IPS DF 6.9 (cell line): Measurements from ENCODE around the gene KIF9.

ENCODE experiments used
- DNase-seq: peaks from one replicate; pipeline ENCODE4 v3.0.0-alpha.2; 2013; ENCODE audit warnings: low read depth, low spot score
- H3K27ac ChIP-seq: one replicate; pipeline ENCODE4 v1.5.1; 2013; ENCODE audit warnings: low read length, control low read depth
- H3K27me3 ChIP-seq: 2 replicates; pipeline ENCODE4 v1.6.1; 2013; ENCODE audit warnings: mild to moderate bottlenecking, low read length; ENCODE audit not compliant: control insufficient read depth, insufficient read depth
- H3K36me3 ChIP-seq: 2 replicates; pipeline ENCODE4 v1.6.1; 2013; ENCODE audit warnings: low read length; ENCODE audit not compliant: control insufficient read depth, insufficient read depth
- H3K4me1 ChIP-seq: 2 replicates; pipeline ENCODE4 v1.6.1; 2013; ENCODE audit warnings: low read length; ENCODE audit not compliant: control insufficient read depth, insufficient read depth
- H3K4me3 ChIP-seq: 2 replicates; pipeline ENCODE4 v1.5.1; 2013; ENCODE audit warnings: mild to moderate bottlenecking, low read length
- H3K9me3 ChIP-seq: 2 replicates; pipeline ENCODE4 v1.6.1; 2013; ENCODE audit warnings: low read length, inconsistent platforms; ENCODE audit not compliant: control insufficient read depth, insufficient read depth
- WGBS: extraction: QIAGEN DNeasy Blood & Tissue Kit; methylation state at CpG from one replicate; pipeline ENCODE4 v1.1.7; 2013; ENCODE audit warnings: mixed read lengths, missing lambda C conversion rate; ENCODE audit not compliant: insufficient read length, insufficient coverage; 5-methylcytosine and 5-hydroxymethylcytosine counted together

KIF9 gene

DNA sequence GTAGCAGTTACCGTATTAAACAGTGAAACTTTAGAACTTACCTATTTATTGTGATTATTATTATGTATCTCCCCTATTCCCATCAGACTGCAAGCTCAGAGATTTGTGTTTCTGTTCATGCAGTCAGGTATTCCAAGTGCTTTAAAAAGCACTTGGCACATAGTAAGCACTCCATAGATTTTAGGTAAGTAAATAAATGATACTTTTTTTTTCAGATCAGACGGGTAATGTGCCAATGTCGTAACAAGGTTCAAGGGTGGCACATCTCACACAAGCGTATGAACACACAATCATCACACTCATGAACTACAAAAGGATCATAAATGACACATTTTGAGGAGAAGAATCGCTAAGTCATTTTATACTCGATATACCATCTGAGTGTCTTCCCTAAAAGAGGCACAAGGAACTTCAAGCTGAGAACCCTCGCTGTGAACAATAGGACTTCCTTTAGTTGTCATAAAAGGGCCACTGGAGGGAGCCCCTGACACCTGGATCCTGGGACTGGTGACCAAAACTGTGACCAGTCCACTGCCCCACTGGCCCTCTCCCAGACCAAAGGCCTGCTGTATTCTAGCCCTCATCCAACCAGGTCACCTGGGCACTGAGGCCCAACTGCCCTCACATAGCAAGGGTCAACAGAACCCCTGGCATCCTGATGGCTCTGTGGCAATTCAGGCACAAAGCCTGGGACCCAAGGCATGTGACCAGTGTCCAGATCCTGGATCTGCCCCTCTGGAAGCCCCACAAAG lies 32.1 kb downstream of the KIF9 start:
- no peaks in the 10 kb centered on the region for H3K27me3 ChIP-seq
- no peaks in the 10 kb centered on the region for H3K4me1 ChIP-seq
- no peaks in the 10 kb centered on the region for H3K9me3 ChIP-seq
- WGBS, result no CpG with 5 or more reads among the region's 7 CpGs
- H3K36me3 ChIP-seq, result no peaks in the 10 kb centered on the region
- DNase-seq, result peak; percentile 35
- no peak overlapping the region for H3K4me3 ChIP-seq
- no peak overlapping the region for H3K27ac ChIP-seq

- no peaks in the 10 kb centered on the region for H3K36me3 ChIP-seq
- no peak overlapping the region for H3K27ac ChIP-seq
- no peaks in the 10 kb centered on the region for H3K27me3 ChIP-seq
- H3K9me3 ChIP-seq, result no peaks in the 10 kb centered on the region
- WGBS, result no CpG with 5 or more reads among the region's 14 CpGs
- no peak overlapping the region for H3K4me3 ChIP-seq
- DNase-seq, result no peak
- no peaks in the 10 kb centered on the region for H3K4me1 ChIP-seq
These were observed 35.2 kb downstream of the KIF9 start for GRCh38 chr3:47247131-47248064.

DNA sequence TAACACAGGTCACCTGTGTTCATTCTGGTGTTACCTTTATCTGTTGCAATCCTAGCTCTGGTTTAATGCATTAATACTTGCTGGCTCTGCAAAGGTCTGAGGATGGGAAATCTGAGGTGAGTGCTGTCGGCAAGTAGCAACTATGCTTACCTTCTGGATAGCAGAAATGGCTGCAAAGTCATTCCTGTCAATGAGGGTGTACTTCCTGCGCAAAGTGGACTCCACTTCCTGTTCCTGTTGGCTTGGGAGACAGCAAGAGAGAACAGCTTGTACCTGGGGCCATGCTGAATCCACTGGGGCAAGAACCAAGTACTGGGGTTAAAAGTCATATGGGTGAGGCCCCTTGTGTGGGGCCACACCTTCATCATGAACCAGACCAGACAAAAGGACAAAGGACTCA lies 37.3 kb downstream of the KIF9 start:
- Histone ChIP-seq H3K4me3 (no peak overlapping the region), H3K36me3 (no peaks in the 10 kb centered on the region), H3K9me3 (no peaks in the 10 kb centered on the region), H3K4me1 (no peaks in the 10 kb centered on the region), H3K27ac (no peak overlapping the region), H3K27me3 (no peaks in the 10 kb centered on the region)
- WGBS, result no CpG with 5 or more reads among the region's 2 CpGs
- DNase-seq, result no peak

- no peak overlapping the region for H3K4me3 ChIP-seq
- WGBS, result no CpG with 5 or more reads among the region's 10 CpGs
- no peaks in the 10 kb centered on the region for H3K9me3 ChIP-seq
- H3K36me3 ChIP-seq, result no peaks in the 10 kb centered on the region
- no peaks in the 10 kb centered on the region for H3K4me1 ChIP-seq
- no peak overlapping the region for H3K27ac ChIP-seq
- no peak for DNase-seq
- no peaks in the 10 kb centered on the region for H3K27me3 ChIP-seq
These were observed 38.0 kb downstream of the KIF9 start for GRCh38 chr3:47244531-47245100.

DNA sequence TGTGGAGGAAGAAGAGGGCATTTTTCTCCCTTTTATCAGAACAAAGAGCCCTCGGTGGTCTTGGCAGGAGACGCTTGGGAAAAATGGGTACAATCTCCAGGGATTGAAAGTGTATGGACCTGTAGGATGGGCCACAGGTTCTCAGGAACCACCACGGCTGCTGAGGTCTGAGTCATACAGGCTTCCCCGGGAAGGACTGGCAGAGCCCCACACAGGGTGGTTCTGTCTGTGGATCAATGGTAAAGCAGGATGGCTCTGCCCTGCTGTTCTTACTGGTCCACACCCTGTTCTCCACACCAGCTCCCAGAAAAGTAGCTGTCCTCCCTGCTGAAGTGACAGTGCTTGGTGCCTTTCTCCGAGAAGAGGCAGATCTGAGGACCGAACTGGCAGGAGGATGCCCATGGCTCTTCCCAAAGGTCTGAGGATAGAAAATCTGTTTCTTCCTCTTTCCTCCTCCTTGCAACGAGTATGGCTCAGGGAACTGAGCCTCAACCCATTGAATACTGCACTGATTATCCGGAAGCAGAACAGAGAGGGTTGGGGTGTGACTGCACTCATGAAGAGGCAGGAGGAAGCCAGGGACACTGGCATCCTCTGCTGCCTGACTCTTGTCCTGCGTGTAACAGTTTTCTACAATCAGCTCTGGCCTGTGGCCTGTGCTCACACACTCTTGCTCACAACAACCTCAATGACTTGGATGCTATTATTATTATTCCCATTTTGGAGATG lies 39.0 kb downstream of the KIF9 start:
- Histone ChIP-seq H3K27ac (no peak overlapping the region), H3K36me3 (no peaks in the 10 kb centered on the region), H3K4me3 (no peak overlapping the region), H3K4me1 (no peaks in the 10 kb centered on the region), H3K9me3 (no peaks in the 10 kb centered on the region), H3K27me3 (no peaks in the 10 kb centered on the region)
- no peak for DNase-seq
- WGBS, result no CpG with 5 or more reads among the region's 9 CpGs

- no CpG with 5 or more reads among the region's 6 CpGs for WGBS
- Histone ChIP-seq H3K4me1 (no peaks in the 10 kb centered on the region), H3K36me3 (no peaks in the 10 kb centered on the region), H3K4me3 (no peak overlapping the region), H3K27ac (no peak overlapping the region), H3K27me3 (no peaks in the 10 kb centered on the region), H3K9me3 (no peaks in the 10 kb centered on the region)
- no peak for DNase-seq
These were observed 42.7 kb downstream of the KIF9 start for GRCh38 chr3:47239929-47240328.

DNA sequence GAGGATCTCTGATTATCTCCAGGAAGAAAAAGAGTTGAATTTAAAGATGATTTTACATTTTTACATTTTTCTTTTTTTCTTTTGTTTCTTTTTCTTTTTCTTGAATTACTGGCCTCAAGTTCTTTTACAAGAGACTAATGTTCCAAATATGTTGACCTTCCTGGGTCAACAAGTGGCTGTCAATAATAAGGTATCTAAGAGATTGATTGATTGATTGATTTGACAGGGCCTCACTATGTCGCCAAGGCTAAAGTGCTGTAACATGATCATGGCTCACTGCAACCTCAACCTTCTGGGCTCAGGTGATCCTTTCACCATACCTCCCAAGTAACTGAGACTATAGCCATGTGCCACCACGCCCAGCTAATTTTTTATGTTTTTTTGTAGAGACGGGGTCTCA lies 44.6 kb downstream of the KIF9 start:
- Histone ChIP-seq H3K4me1 (no peaks in the 10 kb centered on the region), H3K9me3 (no peaks in the 10 kb centered on the region), H3K36me3 (no peaks in the 10 kb centered on the region), H3K4me3 (no peak overlapping the region), H3K27ac (no peak overlapping the region), H3K27me3 (no peaks in the 10 kb centered on the region)
- no peak for DNase-seq
- no CpG with 5 or more reads among the region's 3 CpGs for WGBS

DNA sequence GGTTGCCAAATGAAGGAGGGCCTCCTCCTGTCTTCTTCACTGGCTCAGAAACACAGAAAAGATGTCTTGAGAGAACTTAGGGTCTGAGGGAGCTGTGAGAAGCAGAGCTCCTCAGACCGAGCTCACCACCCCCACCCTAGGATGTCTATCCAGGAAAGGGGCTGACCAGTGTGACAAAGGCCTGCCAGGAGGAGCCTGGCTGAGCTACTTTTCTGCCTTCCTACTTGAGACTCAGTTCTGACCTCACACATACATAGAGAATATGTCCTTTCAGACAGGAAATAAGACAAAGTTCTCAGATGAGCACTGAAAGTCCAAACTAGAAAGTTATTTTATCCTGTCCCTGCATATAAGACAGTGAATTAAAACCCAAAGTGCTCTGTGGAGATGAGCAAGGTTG lies 54.5 kb downstream of the KIF9 start:
- DNase-seq, result no peak
- H3K4me1 ChIP-seq, result no peaks in the 10 kb centered on the region
- H3K27ac ChIP-seq, result no peak overlapping the region
- H3K4me3 ChIP-seq, result no peak overlapping the region
- no peaks in the 10 kb centered on the region for H3K9me3 ChIP-seq
- H3K27me3 ChIP-seq, result no peaks in the 10 kb centered on the region
- WGBS, result no CpG with 5 or more reads among the region's 1 CpG
- no peaks in the 10 kb centered on the region for H3K36me3 ChIP-seq

- Histone ChIP-seq H3K36me3 (no peaks in the 10 kb centered on the region), H3K4me1 (no peaks in the 10 kb centered on the region), H3K27ac (no peak overlapping the region), H3K4me3 (no peak overlapping the region), H3K9me3 (no peaks in the 10 kb centered on the region), H3K27me3 (no peaks in the 10 kb centered on the region)
- WGBS, result no CpG with 5 or more reads among the region's 7 CpGs
- no peak for DNase-seq
These were observed 54.9 kb downstream of the KIF9 start for GRCh38 chr3:47227678-47228077.

- no peaks in the 10 kb centered on the region for H3K9me3 ChIP-seq
- no peaks in the 10 kb centered on the region for H3K27me3 ChIP-seq
- H3K27ac ChIP-seq, result no peak overlapping the region
- H3K4me3 ChIP-seq, result no peak overlapping the region
- no peak for DNase-seq
- WGBS, result no CpG with 5 or more reads among the region's 5 CpGs
- no peaks in the 10 kb centered on the region for H3K36me3 ChIP-seq
- no peaks in the 10 kb centered on the region for H3K4me1 ChIP-seq
These were observed 57.2 kb downstream of the KIF9 start for GRCh38 chr3:47225310-47225906.
